ENCODE results near the gene SPIB.

GRCh38 chr19:50422397-50423278 is 3.9 kb downstream of the SPIB start:
- no peak for TF ChIP-seq CTCF (IDR thresholded peaks at IDR 0.05 in 8 of 11, conservative IDR thresholded peaks at IDR 0.05 in 3 of 11)
- no peak for TF ChIP-seq POLR2A (IDR thresholded peaks at IDR 0.05)
